Upper lobe of left lung (tissue), 6 donors: ENCODE measurements around the gene CYB561. TPM values are rescaled to one million over a fixed set of nuclear protein-coding genes. Genes with fewer than 3 reads are reported as not detected.

Source experiments
- ATAC-seq, 2 donors: fragments of 200-7000 bp; cut with Tn5 transposase; one replicate each; pipeline ENCODE4 v1.9.1; 2022; ENCODE audit warnings: mild to moderate bottlenecking in 2 of 2, moderate library complexity in 2 of 2; ENCODE audit not compliant: low FRiP score in 2 of 2
- DNase-seq, 2 donors: peaks; one replicate each; pipeline ENCODE4 v3.0.0-alpha.2; 2019 to 2020
- H3K27ac ChIP-seq, 4 donors: fragments of 200-600 bp; sonication (generic); one replicate each; pipeline ENCODE4 v1.5.1; 2016 to 2019
- H3K27me3 ChIP-seq, 4 donors: fragments of 200-600 bp; sonication (generic); one replicate each; pipeline ENCODE4 v1.5.1; 2017 to 2019
- H3K36me3 ChIP-seq, 4 donors: fragments of 200-600 bp; sonication (generic); one replicate each; pipeline ENCODE4 v1.5.1; 2016 to 2019
- H3K4me1 ChIP-seq, 4 donors: fragments of 200-600 bp; sonication (generic); one replicate each; pipeline ENCODE4 v1.5.1; 2018 to 2019
- H3K4me3 ChIP-seq, 4 donors: fragments of 200-600 bp; sonication (generic); one replicate each; pipeline ENCODE4 v1.5.1; 2017 to 2019; ENCODE audit warnings: mild to moderate bottlenecking in 2 of 4, moderate library complexity in 1 of 4
- H3K9me3 ChIP-seq, 4 donors: fragments of 200-600 bp; sonication (generic); one replicate each; pipeline ENCODE4 v1.5.1; 2018 to 2019
- EP300 ChIP-seq, 4 donors: sonication (generic); formaldehyde crosslinking; IDR thresholded peaks; one replicate each; pipeline ENCODE4 v1.5.1; 2017; ENCODE audit warnings: antibody characterized with exemption in 4 of 4, control low read depth in 2 of 4
- POLR2A ChIP-seq, 4 donors: fragments of 450-650 bp; IDR thresholded peaks; one replicate each; pipeline ENCODE4 v1.5.1; 2016 to 2017; ENCODE audit warnings: antibody characterized with exemption in 4 of 4, mild to moderate bottlenecking in 2 of 4
- POLR2AphosphoS5 ChIP-seq, 2 donors: sonication (generic); formaldehyde crosslinking; IDR thresholded peaks; one replicate each; pipeline ENCODE4 v1.5.1; 2017; ENCODE audit warnings: antibody characterized with exemption in 2 of 2
- WGBS, 2 donors: methylation state at CpG; one replicate each; pipeline ENCODE4 v1.1.5; 2017 to 2018; 5-methylcytosine and 5-hydroxymethylcytosine counted together
- total RNA-seq, 6 donors: library from RNA; depleted of rRNA in 4 of 6; stranded (reverse); fragments of >200 nt in 4 of 6; gene quantifications; one replicate each; pipeline versions ENCODE4 v1.1.0 to v1.2.1, GENCODE V29; 2016 to 2021
- TF ChIP-seq, protein P1 (sequence below), 6 experiments: fragments of 450-650 bp in 4 of 6; fragments of 200-600 bp in 2 of 6; sonication (generic) in 2 of 6; IDR thresholded peaks; one replicate each; pipeline ENCODE4 v1.5.1; 2016 to 2019; ENCODE audit warnings: antibody characterized with exemption in 6 of 6
- donor health status: DM: no; HTN: no; CAD: no; lungs with moderate emphysema.
- donor health status: DM: no; HTN: yes; CAD: no; lungs with severe emphysema.

Gene CYB561
- total RNA-seq, 6 donors from 2014 or later: 53.7 to 124 (median 64.4) TPM

DNA sequence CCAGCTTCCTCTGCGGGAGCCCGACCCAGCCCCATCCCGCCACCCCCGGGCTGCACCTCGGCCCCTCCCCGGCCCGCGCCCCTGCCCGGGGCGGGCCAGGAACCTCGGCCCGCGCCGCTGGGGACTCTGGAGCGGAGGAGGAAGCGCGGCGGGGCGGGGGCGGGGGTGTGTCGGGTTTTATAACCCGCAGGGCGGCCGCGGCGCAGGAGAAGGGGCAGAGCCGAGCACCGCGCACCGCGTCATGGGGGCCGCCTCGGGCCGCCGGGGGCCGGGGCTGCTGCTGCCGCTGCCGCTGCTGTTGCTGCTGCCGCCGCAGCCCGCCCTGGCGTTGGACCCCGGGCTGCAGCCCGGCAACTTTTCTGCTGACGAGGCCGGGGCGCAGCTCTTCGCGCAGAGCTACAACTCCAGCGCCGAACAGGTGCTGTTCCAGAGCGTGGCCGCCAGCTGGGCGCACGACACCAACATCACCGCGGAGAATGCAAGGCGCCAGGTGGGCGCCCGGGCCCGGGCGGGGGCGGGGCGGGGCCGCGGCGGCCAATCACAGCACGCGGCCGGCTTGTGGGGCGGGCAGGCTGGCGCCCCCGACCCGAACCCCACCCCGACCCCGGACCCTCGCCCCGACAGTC lies 30.9 kb upstream of the CYB561 start, which contains the start of gene ACE:
Gene ACE (plus strand): TSS at position 208 of the 626 bp plus-strand sequence. CDS start 34 bp downstream, at position 242.
- Histone ChIP-seq H3K27ac (peak within 1 kb of the TSS; percentile 36 to 78 (median 53)), H3K4me3 (peak within 1 kb of the TSS in 3 of 4 donors; percentile 58 to 65 (median 59)), H3K36me3 (no peaks in the 10 kb centered on the region), H3K9me3 (no peaks in the 10 kb centered on the region), H3K4me1 (peaks cover 43 to 61% (median 53%) of the 10 kb centered on the region in 4 donors), H3K27me3 (peaks cover 0 to 15% (median 7%) of the 10 kb centered on the region in 4 donors)
- ATAC-seq (peak in 1 of 2 donors; percentile 63), DNase-seq (peak in 1 of 2 donors; percentile 91)
- TF ChIP-seq POLR2A (IDR thresholded peaks at IDR 0.05) (peak in 1 of 4 donors; percentile 36), POLR2AphosphoS5 (IDR thresholded peaks at IDR 0.05) (no peak)
- TF ChIP-seq, protein P1, sequence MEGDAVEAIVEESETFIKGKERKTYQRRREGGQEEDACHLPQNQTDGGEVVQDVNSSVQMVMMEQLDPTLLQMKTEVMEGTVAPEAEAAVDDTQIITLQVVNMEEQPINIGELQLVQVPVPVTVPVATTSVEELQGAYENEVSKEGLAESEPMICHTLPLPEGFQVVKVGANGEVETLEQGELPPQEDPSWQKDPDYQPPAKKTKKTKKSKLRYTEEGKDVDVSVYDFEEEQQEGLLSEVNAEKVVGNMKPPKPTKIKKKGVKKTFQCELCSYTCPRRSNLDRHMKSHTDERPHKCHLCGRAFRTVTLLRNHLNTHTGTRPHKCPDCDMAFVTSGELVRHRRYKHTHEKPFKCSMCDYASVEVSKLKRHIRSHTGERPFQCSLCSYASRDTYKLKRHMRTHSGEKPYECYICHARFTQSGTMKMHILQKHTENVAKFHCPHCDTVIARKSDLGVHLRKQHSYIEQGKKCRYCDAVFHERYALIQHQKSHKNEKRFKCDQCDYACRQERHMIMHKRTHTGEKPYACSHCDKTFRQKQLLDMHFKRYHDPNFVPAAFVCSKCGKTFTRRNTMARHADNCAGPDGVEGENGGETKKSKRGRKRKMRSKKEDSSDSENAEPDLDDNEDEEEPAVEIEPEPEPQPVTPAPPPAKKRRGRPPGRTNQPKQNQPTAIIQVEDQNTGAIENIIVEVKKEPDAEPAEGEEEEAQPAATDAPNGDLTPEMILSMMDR (IDR thresholded peaks at IDR 0.05): peak in 2 of 6 experiments; percentile 29 to 32
- WGBS, 2 donors: no CpG with 5 or more reads among the region's 78 CpGs

DNA sequence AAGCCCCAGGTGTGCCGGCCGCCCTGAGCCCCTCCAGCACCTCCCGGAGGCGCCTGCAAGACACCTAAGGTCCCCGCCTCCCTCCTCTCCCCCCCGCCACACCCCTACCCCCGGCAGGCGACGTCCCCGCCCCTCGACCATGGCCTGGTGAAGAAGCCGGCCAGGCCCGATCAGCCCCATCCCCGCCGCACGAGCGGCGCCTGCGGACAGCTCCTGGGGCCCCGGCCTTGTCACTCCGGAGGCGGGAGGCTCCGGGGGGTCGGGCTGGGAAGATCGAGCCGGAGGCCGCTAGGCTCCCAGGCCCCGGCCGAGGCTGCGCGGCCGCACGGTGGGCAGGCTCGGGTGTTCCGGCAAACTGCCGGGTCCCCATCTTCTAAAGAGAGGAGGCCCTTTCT lies 30.4 kb upstream of the CYB561 start:
- peak overlapping the region; percentile 36 to 64 (median 46) for H3K27ac ChIP-seq
- WGBS, 2 donors: 0% methylated on average over 1 of the region's 36 CpGs; no CpG with 5 or more reads in 1 of the 2 donors
- no peaks in the 10 kb centered on the region for H3K36me3 ChIP-seq
- no peaks in the 10 kb centered on the region for H3K9me3 ChIP-seq
- DNase-seq (peak in 1 of 2 donors; percentile 86), ATAC-seq (peak in 1 of 2 donors; percentile 34)
- peak overlapping the region in 3 of 4 donors; percentile 58 to 65 (median 59) for H3K4me3 ChIP-seq
- TF ChIP-seq EP300 (IDR thresholded peaks at IDR 0.05) (no peak), POLR2AphosphoS5 (IDR thresholded peaks at IDR 0.05) (no peak), POLR2A (IDR thresholded peaks at IDR 0.05) (no peak)
- TF ChIP-seq, protein P1 (IDR thresholded peaks at IDR 0.05): no peak
- H3K27me3 ChIP-seq: peaks cover 0 to 15% (median 7%) of the 10 kb centered on the region in 4 donors
- H3K4me1 ChIP-seq: peaks cover 40 to 60% (median 53%) of the 10 kb centered on the region in 4 donors

DNA sequence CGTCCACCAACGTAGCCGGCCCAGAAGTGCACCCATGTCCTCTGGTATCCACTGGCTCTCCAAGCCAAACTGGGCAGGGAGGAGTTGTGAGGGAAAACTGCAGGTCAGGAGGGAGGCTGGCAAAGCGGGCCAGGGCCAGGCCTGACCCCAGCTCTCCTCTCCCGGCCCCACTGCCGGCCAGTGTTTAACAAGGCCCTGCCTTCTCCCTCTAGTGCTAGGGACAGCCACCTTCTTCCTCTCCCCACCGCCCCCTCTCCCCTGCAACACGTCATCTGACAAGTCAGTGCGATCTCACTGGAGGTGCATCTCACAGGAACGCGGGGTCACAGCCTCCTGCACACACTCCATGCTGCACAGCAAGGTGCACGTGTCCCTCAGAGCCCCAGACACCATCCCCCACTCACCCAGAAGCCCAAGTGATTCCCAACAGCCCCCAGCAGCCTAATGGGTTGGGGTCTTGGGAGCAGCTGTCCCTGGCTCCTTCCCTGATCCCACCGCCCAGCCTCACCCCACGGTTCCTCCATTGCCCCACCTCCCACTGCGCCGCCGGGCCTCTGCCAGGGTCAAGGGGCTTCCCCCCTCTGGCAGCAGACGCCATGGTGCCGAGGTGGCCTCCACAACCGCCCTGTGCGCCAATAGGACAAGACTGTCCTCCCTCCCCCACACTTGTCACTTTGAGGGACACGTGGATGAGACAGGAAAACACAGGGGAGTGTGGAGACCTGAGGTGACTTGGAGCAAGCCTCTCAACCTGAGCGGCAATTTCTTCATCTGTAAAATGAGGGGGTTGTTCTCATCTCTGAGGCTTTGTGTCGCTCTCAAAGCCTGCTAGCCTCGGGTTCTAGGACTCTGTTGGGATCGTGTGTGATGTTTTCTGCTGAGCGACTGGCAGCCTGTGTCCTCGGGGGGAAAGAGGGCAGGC lies 29.6 kb upstream of the CYB561 start:
- H3K27me3 ChIP-seq: peaks cover 0 to 15% (median 7%) of the 10 kb centered on the region in 4 donors
- TF ChIP-seq EP300 (IDR thresholded peaks at IDR 0.05) (no peak), POLR2AphosphoS5 (IDR thresholded peaks at IDR 0.05) (no peak), POLR2A (IDR thresholded peaks at IDR 0.05) (no peak)
- TF ChIP-seq, protein P1 (IDR thresholded peaks at IDR 0.05): no peak
- H3K4me3 ChIP-seq: peak overlapping the region in 3 of 4 donors; percentile 58 to 65 (median 59)
- no peaks in the 10 kb centered on the region for H3K36me3 ChIP-seq
- no peaks in the 10 kb centered on the region for H3K9me3 ChIP-seq
- peaks cover 40 to 53% (median 50%) of the 10 kb centered on the region in 4 donors for H3K4me1 ChIP-seq
- WGBS, 2 donors: 64 to 65% methylated on average over 24 to 28 of the region's 28 CpGs
- ATAC-seq (no peak), DNase-seq (peak in 1 of 2 donors; percentile 76)
- H3K27ac ChIP-seq: peak overlapping the region; percentile 42 to 68 (median 57)

DNA sequence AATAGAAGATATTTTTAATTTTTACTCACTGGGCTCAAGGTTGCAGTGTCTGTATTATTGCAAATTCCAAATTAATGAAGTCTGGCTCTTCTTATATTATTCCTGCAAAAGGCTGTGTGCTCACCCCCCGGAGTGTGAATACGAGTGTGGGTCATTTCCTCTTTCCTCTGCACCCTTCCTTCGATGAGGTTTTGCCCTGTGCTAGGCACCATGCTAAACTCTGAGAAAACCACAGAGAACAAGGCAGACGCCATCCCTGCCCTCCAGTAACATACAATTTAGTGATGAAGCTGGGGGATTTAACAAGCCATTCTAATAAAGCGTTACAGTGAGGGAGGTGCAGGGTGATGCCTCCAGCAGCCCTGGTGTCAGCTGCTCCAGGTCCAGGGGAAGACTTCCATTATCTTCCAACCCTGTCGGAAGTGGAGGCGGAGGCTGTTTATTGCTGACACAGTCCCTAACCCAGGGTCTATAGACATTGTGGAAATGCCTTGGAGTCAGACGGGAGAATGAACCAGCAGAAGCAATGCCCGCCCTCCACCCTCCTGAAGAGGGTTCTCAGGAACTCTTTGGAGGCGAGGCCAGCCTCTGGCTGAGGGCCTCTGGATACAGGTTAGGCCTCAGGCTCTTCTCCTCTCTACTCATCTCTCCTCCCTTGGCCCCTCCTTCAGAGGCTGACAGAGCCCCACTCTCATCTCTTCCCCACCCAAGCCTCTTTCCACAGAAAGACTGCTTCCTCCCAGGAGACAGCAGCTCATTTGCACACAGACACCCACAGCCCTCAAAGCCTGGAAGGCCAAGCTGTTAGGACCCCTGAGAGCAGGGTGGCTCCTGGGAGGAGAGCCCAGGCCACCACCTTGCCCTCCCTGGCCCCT lies 28.7 kb upstream of the CYB561 start:
- H3K27ac ChIP-seq: peak overlapping the region; percentile 30 to 68 (median 48)
- H3K4me3 ChIP-seq: no peak overlapping the region
- H3K36me3 ChIP-seq: no peaks in the 10 kb centered on the region
- ATAC-seq: no peak
- peaks cover 0 to 15% (median 7%) of the 10 kb centered on the region in 4 donors for H3K27me3 ChIP-seq
- no peaks in the 10 kb centered on the region for H3K9me3 ChIP-seq
- DNase-seq: no peak
- H3K4me1 ChIP-seq: peaks cover 40 to 52% (median 48%) of the 10 kb centered on the region in 4 donors
- WGBS, 2 donors: 43 to 47% methylated on average over 8 to 10 of the region's 10 CpGs
- no peak for TF ChIP-seq EP300 (IDR thresholded peaks at IDR 0.05)
- peak in 1 of 2 donors; percentile 34 for TF ChIP-seq POLR2AphosphoS5 (IDR thresholded peaks at IDR 0.05)
